Tibial nerve (tissue), 4 donors: ENCODE measurements around the gene CLCN2. TPM values are rescaled to one million over a fixed set of nuclear protein-coding genes. Genes with fewer than 3 reads are reported as not detected.

Experiments used
- DNase-seq, 2 donors: peaks; one replicate each; pipeline ENCODE4 v3.0.0-alpha.2; 2019; ENCODE audit warnings: low spot score in 2 of 2
- H3K27ac ChIP-seq, 4 donors: fragments of 200-600 bp; sonication (generic) in 3 of 4; one replicate each; pipeline ENCODE4 v1.5.1; 2017 to 2019; ENCODE audit warnings: mild to moderate bottlenecking in 1 of 4
- H3K27me3 ChIP-seq, 2 donors: fragments of 200-600 bp; sonication (generic) in 1 of 2; one replicate each; pipeline versions ENCODE4 v1.5.1 to v1.6.0; 2017 to 2019
- H3K36me3 ChIP-seq, 3 donors: fragments of 200-600 bp; sonication (generic); one replicate each; pipeline ENCODE4 v1.5.1; 2018 to 2019
- H3K4me1 ChIP-seq, 4 donors: fragments of 200-600 bp; sonication (generic) in 3 of 4; one replicate each; pipeline ENCODE4 v1.5.1; 2017 to 2019
- H3K4me3 ChIP-seq, 4 donors: fragments of 200-600 bp; sonication (generic) in 3 of 4; one replicate each; pipeline ENCODE4 v1.5.1; 2017 to 2019; ENCODE audit warnings: mild to moderate bottlenecking in 1 of 4, moderate library complexity in 1 of 4
- H3K9me3 ChIP-seq, 4 donors: fragments of 200-600 bp; sonication (generic) in 3 of 4; one replicate each; pipeline ENCODE4 v1.5.1; 2017 to 2019
- EP300 ChIP-seq, 2 donors: sonication (generic); formaldehyde crosslinking; IDR thresholded peaks; one replicate each; pipeline ENCODE4 v1.6.1; 2017; ENCODE audit warnings: antibody characterized with exemption in 2 of 2, mild to moderate bottlenecking in 1 of 2
- POLR2A ChIP-seq, 2 donors: fragments of 450-650 bp; IDR thresholded peaks; one replicate each; pipeline ENCODE4 v1.6.1; 2017; ENCODE audit warnings: antibody characterized with exemption in 2 of 2, mild to moderate bottlenecking in 2 of 2, moderate library complexity in 2 of 2
- WGBS, 2 donors: methylation state at CpG; one replicate each; pipeline ENCODE4 v1.1.5; 2018; 5-methylcytosine and 5-hydroxymethylcytosine counted together
- total RNA-seq, 4 donors: library from RNA; depleted of rRNA; stranded (reverse); fragments of >200 nt; gene quantifications; one replicate each; pipeline ENCODE4 v1.1.0, GENCODE V29; 2016
- TF ChIP-seq, protein P1 (sequence below), 5 experiments: fragments of 200-600 bp in 3 of 5; fragments of 450-650 bp in 2 of 5; sonication (generic) in 3 of 5; IDR thresholded peaks; one replicate each; pipeline ENCODE4 v1.5.1; 2016 to 2019; ENCODE audit warnings: antibody characterized with exemption in 5 of 5, mild to moderate bottlenecking in 3 of 5, moderate library complexity in 2 of 5

CLCN2 gene
- total RNA-seq, 4 donors from 2014 or later = 51.3 to 86.3 (median 54.9) TPM

DNA sequence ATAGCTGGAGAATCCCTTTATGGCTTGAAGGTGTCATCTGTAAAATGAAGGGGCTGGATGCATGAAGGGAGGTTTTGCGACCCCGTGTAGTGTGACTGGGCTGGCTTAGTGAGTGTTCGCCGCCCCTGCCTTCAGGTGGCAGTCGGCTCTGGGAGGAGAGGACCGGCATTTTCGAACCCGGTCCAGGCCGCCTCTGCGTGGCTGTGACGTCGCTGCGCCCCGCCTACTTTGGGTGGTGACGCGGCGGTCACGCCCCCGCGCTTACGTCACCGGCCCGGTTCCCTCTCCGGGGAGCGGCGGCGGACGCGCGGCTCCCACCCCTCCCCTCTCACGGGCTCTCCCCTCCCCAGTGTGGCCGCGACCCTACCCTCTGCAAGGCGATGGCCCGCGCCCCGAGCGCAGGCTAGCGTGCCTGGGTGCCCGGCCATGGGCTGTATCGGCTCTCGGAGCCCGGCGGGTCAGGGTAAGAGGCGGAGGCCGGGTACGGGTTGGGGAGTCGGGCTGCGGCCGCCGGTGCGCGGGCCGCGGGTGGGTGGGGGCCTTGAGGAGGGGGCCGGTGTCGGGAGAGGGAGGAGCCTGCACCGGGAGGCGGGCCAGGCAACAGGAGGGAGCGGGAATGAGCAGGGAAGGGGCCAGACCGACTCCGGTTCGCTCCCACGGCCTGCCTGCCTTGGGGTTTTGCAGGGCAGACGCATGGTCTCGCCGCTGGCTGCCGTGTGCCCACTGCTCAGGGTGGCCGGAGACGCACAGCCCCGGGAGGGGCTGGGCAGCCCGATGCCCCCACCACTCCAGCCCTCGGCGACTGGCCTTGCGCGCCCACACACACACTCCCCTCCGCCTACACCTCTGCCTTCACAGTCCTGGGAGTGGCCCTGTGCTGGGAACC, 25.5 kb downstream of the CLCN2 start:
- WGBS, 2 donors = 0 to 1% methylated on average over 37 to 75 of the region's 77 CpGs

DNA sequence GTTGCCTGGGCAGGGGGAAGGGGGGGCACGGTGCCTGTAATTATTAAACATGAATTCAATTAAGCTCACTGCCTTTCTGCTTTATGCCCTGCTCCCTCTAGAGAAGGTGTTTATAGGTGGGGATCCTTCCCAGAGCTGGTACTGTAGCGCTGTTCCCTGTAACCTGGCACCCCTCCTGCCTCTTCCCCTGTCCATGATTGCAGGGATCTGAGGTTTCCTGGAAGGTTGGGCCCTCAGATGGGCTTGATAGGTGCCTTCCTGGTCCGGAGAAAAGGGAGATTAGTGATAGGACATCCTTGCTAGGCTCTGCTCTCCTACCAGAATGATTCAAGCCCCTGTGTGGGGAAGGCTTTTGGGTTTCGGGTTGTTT, 26.1 kb downstream of the CLCN2 start:
- Histone ChIP-seq H3K27ac (peak overlapping the region; percentile 94 to 100 (median 98)), H3K36me3 (peaks cover 0 to 49% (median 29%) of the 10 kb centered on the region in 3 donors), H3K27me3 (no peaks in the 10 kb centered on the region), H3K4me1 (peaks cover 0 to 34% (median 23%) of the 10 kb centered on the region in 4 donors), H3K4me3 (peak overlapping the region; percentile 63 to 98 (median 89)), H3K9me3 (no peaks in the 10 kb centered on the region)
- TF ChIP-seq, protein P1, sequence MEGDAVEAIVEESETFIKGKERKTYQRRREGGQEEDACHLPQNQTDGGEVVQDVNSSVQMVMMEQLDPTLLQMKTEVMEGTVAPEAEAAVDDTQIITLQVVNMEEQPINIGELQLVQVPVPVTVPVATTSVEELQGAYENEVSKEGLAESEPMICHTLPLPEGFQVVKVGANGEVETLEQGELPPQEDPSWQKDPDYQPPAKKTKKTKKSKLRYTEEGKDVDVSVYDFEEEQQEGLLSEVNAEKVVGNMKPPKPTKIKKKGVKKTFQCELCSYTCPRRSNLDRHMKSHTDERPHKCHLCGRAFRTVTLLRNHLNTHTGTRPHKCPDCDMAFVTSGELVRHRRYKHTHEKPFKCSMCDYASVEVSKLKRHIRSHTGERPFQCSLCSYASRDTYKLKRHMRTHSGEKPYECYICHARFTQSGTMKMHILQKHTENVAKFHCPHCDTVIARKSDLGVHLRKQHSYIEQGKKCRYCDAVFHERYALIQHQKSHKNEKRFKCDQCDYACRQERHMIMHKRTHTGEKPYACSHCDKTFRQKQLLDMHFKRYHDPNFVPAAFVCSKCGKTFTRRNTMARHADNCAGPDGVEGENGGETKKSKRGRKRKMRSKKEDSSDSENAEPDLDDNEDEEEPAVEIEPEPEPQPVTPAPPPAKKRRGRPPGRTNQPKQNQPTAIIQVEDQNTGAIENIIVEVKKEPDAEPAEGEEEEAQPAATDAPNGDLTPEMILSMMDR (IDR thresholded peaks at IDR 0.05) = no peak
- no peak for TF ChIP-seq POLR2A (IDR thresholded peaks at IDR 0.05)
- no peak for TF ChIP-seq EP300 (IDR thresholded peaks at IDR 0.05)
- 58 to 62% methylated on average over 4 of the region's 4 CpGs for WGBS, 2 donors
- DNase-seq = no peak

More for the DNA sequence above, 25.5 kb downstream of the CLCN2 start:
- DNase-seq = peak; percentile 82 to 90
- Histone ChIP-seq H3K4me3 (peak overlapping the region; percentile 63 to 98 (median 89)), H3K4me1 (peaks cover 0 to 34% (median 23%) of the 10 kb centered on the region in 4 donors), H3K9me3 (no peaks in the 10 kb centered on the region), H3K27ac (peak overlapping the region; percentile 94 to 100 (median 98)), H3K36me3 (peaks cover 0 to 43% (median 22%) of the 10 kb centered on the region in 3 donors), H3K27me3 (no peaks in the 10 kb centered on the region)
- TF ChIP-seq POLR2A (IDR thresholded peaks at IDR 0.05) = peak; percentile 88 to 97
- peak; percentile 89 to 96 for TF ChIP-seq EP300 (IDR thresholded peaks at IDR 0.05)
- TF ChIP-seq, protein P1 (IDR thresholded peaks at IDR 0.05) = peak in 1 of 5 experiments; percentile 35

DNA sequence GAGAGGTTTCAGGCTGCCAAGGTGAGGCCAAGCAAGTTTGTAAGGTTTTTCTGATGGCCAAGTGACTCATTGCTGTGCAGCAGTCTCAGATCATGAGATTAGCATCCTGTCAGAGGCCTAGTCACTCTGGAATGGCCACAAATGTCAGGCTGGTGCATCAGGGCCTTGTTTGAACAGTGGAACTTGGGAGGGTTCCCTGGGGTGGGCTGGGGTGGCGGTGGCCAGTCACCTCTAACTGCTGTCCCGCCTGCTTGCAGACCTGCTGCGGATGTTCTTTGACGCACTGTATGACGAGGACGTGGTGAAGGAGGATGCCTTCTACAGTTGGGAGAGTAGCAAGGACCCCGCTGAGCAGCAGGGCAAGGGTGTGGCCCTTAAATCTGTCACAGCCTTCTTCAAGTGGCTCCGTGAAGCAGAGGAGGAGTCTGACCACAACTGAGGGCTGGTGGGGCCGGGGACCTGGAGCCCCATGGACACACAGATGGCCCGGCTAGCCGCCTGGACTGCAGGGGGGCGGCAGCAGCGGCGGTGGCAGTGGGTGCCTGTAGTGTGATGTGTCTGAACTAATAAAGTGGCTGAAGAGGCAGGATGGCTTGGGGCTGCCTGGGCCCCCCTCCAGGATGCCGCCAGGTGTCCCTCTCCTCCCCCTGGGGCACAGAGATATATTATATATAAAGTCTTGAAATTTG, 26.8 kb downstream of the CLCN2 start:
- H3K36me3 ChIP-seq = peaks cover 0 to 56% (median 33%) of the 10 kb centered on the region in 3 donors

DNA sequence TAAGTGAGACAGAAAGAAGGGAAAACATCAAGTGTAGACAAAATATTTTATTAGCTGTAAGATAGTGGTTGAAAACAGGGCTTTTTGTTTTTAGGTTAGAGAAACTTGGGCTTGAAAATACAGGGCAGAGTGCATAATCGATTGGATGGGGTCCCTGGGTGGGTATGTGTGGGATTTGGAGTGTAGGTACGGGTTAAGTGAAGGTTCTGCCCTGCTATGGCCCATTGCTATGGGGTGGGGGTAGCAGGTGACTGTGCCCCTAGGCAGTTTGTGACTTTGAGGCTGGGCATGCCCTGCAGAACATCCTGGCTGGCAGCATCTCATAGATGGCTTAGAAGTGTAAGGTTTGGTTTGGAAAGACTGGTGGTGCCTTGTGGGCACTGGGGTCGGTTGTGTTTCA, 27.7 kb downstream of the CLCN2 start:
- no peak for TF ChIP-seq POLR2A (IDR thresholded peaks at IDR 0.05)
- no peak for TF ChIP-seq EP300 (IDR thresholded peaks at IDR 0.05)
- H3K27ac ChIP-seq = peak overlapping the region in 1 of 4 donors; percentile 97
- H3K36me3 ChIP-seq = peaks cover 0 to 65% (median 36%) of the 10 kb centered on the region in 3 donors
- 74 to 87% methylated on average over 3 of the region's 3 CpGs for WGBS, 2 donors
- H3K4me1 ChIP-seq = peaks cover 0 to 22% (median 18%) of the 10 kb centered on the region in 4 donors
- H3K9me3 ChIP-seq = no peaks in the 10 kb centered on the region
- H3K4me3 ChIP-seq = no peak overlapping the region
- DNase-seq = no peak
- no peaks in the 10 kb centered on the region for H3K27me3 ChIP-seq

More for the DNA sequence above, 26.8 kb downstream of the CLCN2 start:
- no peak for DNase-seq
- H3K9me3 ChIP-seq = no peaks in the 10 kb centered on the region
- no peak overlapping the region for H3K4me3 ChIP-seq
- TF ChIP-seq POLR2A (IDR thresholded peaks at IDR 0.05) = no peak
- TF ChIP-seq EP300 (IDR thresholded peaks at IDR 0.05) = no peak
- TF ChIP-seq, protein P1 (IDR thresholded peaks at IDR 0.05) = no peak
- peaks cover 0 to 32% (median 23%) of the 10 kb centered on the region in 4 donors for H3K4me1 ChIP-seq
- peak overlapping the region; percentile 94 to 100 (median 98) for H3K27ac ChIP-seq
- 67 to 69% methylated on average over 15 of the region's 15 CpGs for WGBS, 2 donors
- no peaks in the 10 kb centered on the region for H3K27me3 ChIP-seq

DNA sequence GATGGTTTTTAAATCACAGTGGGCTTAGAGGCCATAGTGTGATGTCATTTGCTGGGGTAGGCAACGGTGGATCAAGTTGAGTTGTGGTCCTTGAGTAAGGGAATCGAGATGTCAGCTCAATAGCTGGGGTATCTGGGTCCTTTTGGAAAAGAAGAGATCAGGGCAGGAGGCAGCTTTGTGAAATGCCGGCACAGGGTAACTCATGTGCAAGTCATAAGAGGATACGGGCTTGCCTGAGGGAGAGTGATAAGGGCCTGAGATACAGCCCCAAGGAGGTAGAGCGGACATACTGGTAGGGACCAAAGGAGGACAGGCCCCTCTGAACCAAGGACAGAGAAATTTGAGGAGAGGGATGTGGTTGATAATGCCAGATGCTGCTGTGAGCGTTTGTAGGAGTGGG, 28.2 kb downstream of the CLCN2 start:
- H3K27ac ChIP-seq = peak overlapping the region in 1 of 4 donors; percentile 97
- 81 to 82% methylated on average over 6 of the region's 6 CpGs for WGBS, 2 donors

More for the DNA sequence above, 28.2 kb downstream of the CLCN2 start:
- no peaks in the 10 kb centered on the region for H3K27me3 ChIP-seq
- H3K36me3 ChIP-seq = peaks cover 0 to 70% (median 41%) of the 10 kb centered on the region in 3 donors
- DNase-seq = no peak
- H3K4me3 ChIP-seq = no peak overlapping the region
- peaks cover 0 to 17% (median 13%) of the 10 kb centered on the region in 4 donors for H3K4me1 ChIP-seq
- TF ChIP-seq EP300 (IDR thresholded peaks at IDR 0.05) (no peak), POLR2A (IDR thresholded peaks at IDR 0.05) (no peak)
- TF ChIP-seq, protein P1 (IDR thresholded peaks at IDR 0.05) = no peak
- no peaks in the 10 kb centered on the region for H3K9me3 ChIP-seq
